ENCODE results near the gene FBXO41. TPM values are rescaled to one million over a fixed set of nuclear protein-coding genes. Genes with fewer than 3 reads are reported as not detected.
A peak's percentile ranks its signal among the peaks of the same experiment; 100 is the strongest.

The FBXO41 gene
- total and polyA plus RNA-seq, 9 of the 15 experiments (the other 6 are each of a cell fraction or from before 2014, with no cell fraction given), result 0.21 to 8.2 (median 3.5) TPM

DNA sequence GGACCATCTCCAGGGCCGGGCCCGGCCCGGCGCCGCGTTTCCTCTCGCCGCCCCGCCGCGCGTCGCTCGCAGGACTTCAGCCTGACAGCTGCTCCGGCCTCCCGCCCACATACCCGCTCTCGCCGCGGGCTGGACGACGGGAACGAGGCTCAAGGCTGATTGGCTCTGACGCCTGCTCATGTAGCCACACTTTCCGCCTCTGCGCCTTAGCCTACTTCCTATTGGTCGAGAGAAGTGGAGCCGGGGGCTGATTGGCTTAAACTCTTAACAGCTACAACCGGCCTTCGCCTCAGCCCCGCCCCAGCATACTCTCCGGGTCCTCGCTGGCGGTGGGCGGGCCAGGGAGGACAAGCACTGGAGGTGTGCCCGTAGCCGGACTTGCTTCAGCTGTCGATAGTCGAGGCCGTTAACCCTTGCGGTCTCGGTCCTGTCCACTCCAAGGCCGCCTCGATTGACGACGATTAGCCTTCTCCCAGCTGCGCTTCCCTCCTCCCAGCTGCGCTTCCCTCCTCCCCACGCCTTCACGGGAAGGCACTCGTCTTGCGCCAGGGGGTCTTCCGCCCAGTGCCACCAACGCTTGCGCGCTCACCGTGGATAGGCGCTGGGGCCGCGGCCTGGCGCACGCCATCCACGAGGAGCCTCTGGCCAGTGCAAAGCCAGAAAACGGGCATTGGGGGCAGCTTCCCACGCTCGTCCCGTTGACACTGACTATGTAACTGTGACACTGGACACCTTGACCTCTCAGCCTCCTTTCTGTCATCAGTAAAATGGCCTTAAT, 50.9 kb downstream of the FBXO41 start, which contains the start of gene PRADC1 (continued):
- TF ChIP-seq ZNF518B (CRISPR knock-in tag; IDR thresholded peaks at IDR 0.05) (no peak), SETDB1 (IDR thresholded peaks at IDR 0.05; ENCODE audit: low read length) (no peak), RBM14 (IDR thresholded peaks at IDR 0.05; ENCODE audit: borderline replicate concordance, insufficient read depth, low read depth, low read length) (no peak), FOXK2 (conservative IDR thresholded peaks at IDR 0.05 in 1 of 2, IDR thresholded peaks at IDR 0.05 in 1 of 2; ENCODE audit: low read depth in 2 of 2) (peak; percentile 83 to 90), MTA3 (IDR thresholded peaks at IDR 0.05; ENCODE audit: borderline replicate concordance) (no peak; the same call in none of the 2 replicates), E2F6 (IDR thresholded peaks at IDR 0.05; ENCODE audit: borderline replicate concordance in 1 of 2, extremely low read depth in 1 of 2, insufficient read depth in 1 of 2, insufficient read length in 1 of 2, low read depth in 1 of 2, low read length in 1 of 2, poor library complexity in 1 of 2, severe bottlenecking in 1 of 2) (peak; percentile 74 to 88), SP1 (CRISPR knock-in tag; IDR thresholded peaks at IDR 0.05) (peak; percentile 81), REST (IDR thresholded peaks at IDR 0.05; ENCODE audit: borderline replicate concordance) (no peak), REST (CRISPR knock-in tag; IDR thresholded peaks at IDR 0.05; ENCODE audit: low read depth) (no peak), ZNF57 (CRISPR knock-in tag; IDR thresholded peaks at IDR 0.05) (no peak), ZNF583 (CRISPR knock-in tag; IDR thresholded peaks at IDR 0.05) (no peak), GABPB1 (CRISPR knock-in tag; IDR thresholded peaks at IDR 0.05) (no peak), GATA2 (CRISPR knock-in tag; IDR thresholded peaks at IDR 0.05) (no peak), PURB (CRISPR knock-in tag; IDR thresholded peaks at IDR 0.05; ENCODE audit: low read depth) (no peak), KAT8 (IDR thresholded peaks at IDR 0.05; ENCODE audit: low read depth) (no peak)
